HS-5 (cell line): ENCODE results near the gene SLITRK5.

Experiments used
- DNase-seq: peaks from one replicate; pipeline ENCODE4 v3.0.0-alpha.2; 2012; ENCODE audit warnings: low read depth

Gene SLITRK5

DNA sequence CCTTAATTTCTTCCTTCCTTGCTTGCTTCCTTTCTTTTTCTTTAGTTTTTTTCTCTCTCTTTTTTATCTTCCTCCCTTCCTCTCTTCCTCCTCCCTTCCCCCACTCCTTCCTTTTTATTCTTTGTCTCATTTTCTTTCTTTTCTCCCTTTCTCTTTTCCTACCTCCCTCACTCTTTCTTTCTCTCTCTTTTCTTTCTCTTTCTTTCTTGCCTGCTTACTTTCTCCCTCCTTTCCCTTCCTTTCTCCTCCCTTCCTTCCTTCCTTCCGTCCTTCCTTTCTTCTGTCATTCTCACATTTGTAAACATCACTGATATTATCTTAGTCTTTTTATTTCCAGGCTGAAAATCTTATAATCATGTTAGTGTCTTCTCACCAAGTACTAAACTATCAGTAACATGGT, 38.8 kb downstream of the SLITRK5 start:
- no peak for DNase-seq

DNA sequence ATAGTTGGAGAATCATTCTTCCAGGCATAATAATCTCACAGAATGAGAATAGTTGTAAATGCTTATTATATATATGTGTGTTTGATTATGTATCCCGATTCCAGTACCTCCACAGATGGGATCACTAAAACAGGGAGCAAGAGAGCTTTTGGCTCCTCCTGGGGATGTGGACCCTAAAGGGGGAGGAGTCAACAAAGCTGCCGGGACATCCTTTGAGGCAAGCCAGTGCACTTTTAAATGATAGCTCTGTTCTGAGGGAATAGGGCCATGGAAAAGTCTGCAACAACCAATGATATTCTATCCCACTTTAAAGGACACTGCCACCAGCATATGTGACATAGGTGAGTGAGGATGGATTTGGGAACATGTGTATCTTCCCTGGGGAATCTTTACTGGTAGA, 40.8 kb downstream of the SLITRK5 start:
- DNase-seq = no peak
